Measurements from ENCODE around the gene TH.

Gene TH

GRCh38 chr11:2158966-2159365, 12.6 kb downstream of the TH start:
- no peak overlapping the region for H3K27ac ChIP-seq
- H3K9me3 ChIP-seq, result no peaks in the 10 kb centered on the region
- no peak for TF ChIP-seq CTCF (IDR thresholded peaks at IDR 0.05)
- H3K4me3 ChIP-seq, result no peak overlapping the region
- no peaks in the 10 kb centered on the region for H3K4me1 ChIP-seq
- intact Hi-C loops (cut with DNase I; ENCODE audit: low total_unique reads), result loop anchor here (10.0 kb wide), 2 partner anchors 274 to 504 kb away; no protein-coding TSS in a partner anchor
- H3K36me3 ChIP-seq, result no peaks in the 10 kb centered on the region
- no peak for DNase-seq
- H3K27me3 ChIP-seq, result peaks cover 0 to 94% of the 10 kb centered on the region in 2 donors

GRCh38 chr11:2158296-2158737, 13.3 kb downstream of the TH start:
- TF ChIP-seq CTCF (IDR thresholded peaks at IDR 0.05), result no peak
- intact Hi-C loops (cut with DNase I; ENCODE audit: low total_unique reads), result loop anchor here (10.0 kb wide), 2 partner anchors 274 to 504 kb away; no protein-coding TSS in a partner anchor
- no peak for DNase-seq
- Histone ChIP-seq H3K4me3 (no peak overlapping the region), H3K27ac (no peak overlapping the region), H3K27me3 (peaks cover 0 to 88% of the 10 kb centered on the region in 2 donors), H3K9me3 (no peaks in the 10 kb centered on the region), H3K36me3 (no peaks in the 10 kb centered on the region), H3K4me1 (no peaks in the 10 kb centered on the region)

- TF ChIP-seq CTCF (IDR thresholded peaks at IDR 0.05), result no peak
- no peak for DNase-seq
- Histone ChIP-seq H3K4me1 (no peaks in the 10 kb centered on the region), H3K9me3 (no peaks in the 10 kb centered on the region), H3K27me3 (peaks cover 0 to 79% of the 10 kb centered on the region in 2 donors), H3K4me3 (no peak overlapping the region), H3K27ac (no peak overlapping the region), H3K36me3 (no peaks in the 10 kb centered on the region)
- intact Hi-C loops (cut with DNase I; ENCODE audit: low total_unique reads), result loop anchor here (10.0 kb wide), 2 partner anchors 273 to 503 kb away; no protein-coding TSS in a partner anchor
These were observed 14.1 kb downstream of the TH start for GRCh38 chr11:2157294-2158040.

GRCh38 chr11:2156416-2157182, 15.0 kb downstream of the TH start:
- Histone ChIP-seq H3K27ac (no peak overlapping the region), H3K9me3 (no peaks in the 10 kb centered on the region), H3K4me3 (no peak overlapping the region), H3K4me1 (peaks cover 0 to 4% (median 2%) of the 10 kb centered on the region in 4 donors), H3K36me3 (no peaks in the 10 kb centered on the region), H3K27me3 (peaks cover 0 to 72% of the 10 kb centered on the region in 2 donors)
- peak; percentile 67 to 77 for DNase-seq
- intact Hi-C loops (cut with DNase I; ENCODE audit: low total_unique reads), result loop anchor here (10.0 kb wide), 2 partner anchors 272 to 502 kb away; no protein-coding TSS in a partner anchor
- peak; percentile 61 to 62 for TF ChIP-seq CTCF (IDR thresholded peaks at IDR 0.05)

- Histone ChIP-seq H3K4me1 (peaks cover 0 to 6% (median 3%) of the 10 kb centered on the region in 4 donors), H3K9me3 (no peaks in the 10 kb centered on the region), H3K36me3 (no peaks in the 10 kb centered on the region), H3K27me3 (peaks cover 0 to 73% of the 10 kb centered on the region in 2 donors), H3K4me3 (no peak overlapping the region), H3K27ac (no peak overlapping the region)
- intact Hi-C loops (cut with DNase I; ENCODE audit: low total_unique reads), result loop anchor here (10.0 kb wide), 2 partner anchors 271 to 501 kb away; no protein-coding TSS in a partner anchor
- no peak for TF ChIP-seq CTCF (IDR thresholded peaks at IDR 0.05)
- no peak for DNase-seq
These were observed 16.1 kb downstream of the TH start for GRCh38 chr11:2155511-2155910.
